Lower leg skin (tissue), 4 donors: ENCODE measurements around the gene VAMP4. TPM values are rescaled to one million over a fixed set of nuclear protein-coding genes. Genes with fewer than 3 reads are reported as not detected.

Experiments used
- DNase-seq, 2 donors: peaks; one replicate each; pipeline ENCODE4 v3.0.0-alpha.2; 2019; ENCODE audit warnings: low spot score in 2 of 2
- H3K4me3 ChIP-seq: fragments of 200-600 bp; sonication (generic); 2 replicates; pipeline ENCODE4 v1.5.1; 2017; ENCODE audit warnings: mild to moderate bottlenecking, low read depth; ENCODE audit not compliant: poor library complexity, severe bottlenecking
- POLR2A ChIP-seq, 2 donors: fragments of 450-650 bp; IDR thresholded peaks; one replicate each; pipeline ENCODE4 v1.6.1; 2016 to 2017; ENCODE audit warnings: antibody characterized with exemption in 2 of 2, mild to moderate bottlenecking in 1 of 2, moderate library complexity in 1 of 2
- WGBS, 2 donors: methylation state at CpG; one replicate each; pipeline ENCODE4 v1.1.5; 2018; 5-methylcytosine and 5-hydroxymethylcytosine counted together
- intact Hi-C: fragments of 100-400 bp; cut with DNase I; formaldehyde crosslinking; loops from one replicate; pipeline ENCODE4 v1.15.0; 2023; ENCODE audit warnings: low total_unique reads
- total RNA-seq, 4 donors: library from RNA; depleted of rRNA; stranded (reverse); fragments of >200 nt; gene quantifications; one replicate each; pipeline ENCODE4 v1.1.0, GENCODE V29; 2016
- TF ChIP-seq, protein P1 (sequence below), 3 donors: fragments of 450-650 bp; IDR thresholded peaks; one replicate each; pipeline ENCODE4 v1.5.1; 2016; ENCODE audit warnings: antibody characterized with exemption in 3 of 3, mild to moderate bottlenecking in 3 of 3, moderate library complexity in 2 of 3

The VAMP4 gene
- total RNA-seq, 4 donors from 2014 or later: 9.9 to 12.0 (median 11.4) TPM

DNA sequence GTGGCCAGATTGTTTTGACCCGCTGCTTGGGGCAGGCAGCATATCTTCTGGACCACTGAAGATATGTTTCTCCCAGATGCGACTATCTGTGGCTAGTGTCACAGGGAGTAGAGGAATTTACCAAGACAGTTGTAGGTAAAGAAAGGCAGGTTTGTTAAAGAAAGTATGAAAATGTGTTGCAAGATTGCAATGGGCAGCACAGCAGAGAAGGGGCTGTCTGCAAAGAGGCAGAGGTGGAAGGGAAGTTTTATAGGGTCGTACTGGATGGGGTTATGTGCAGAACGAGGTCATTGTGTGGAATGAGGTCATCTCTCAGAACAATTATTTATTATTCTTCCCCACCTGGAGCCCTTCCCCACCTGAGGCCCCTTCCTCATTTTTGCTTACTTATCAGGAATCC, 15.0 kb upstream of the VAMP4 start:
- DNase-seq: no peak
- TF ChIP-seq POLR2A (IDR thresholded peaks at IDR 0.05): no peak
- H3K4me3 ChIP-seq: no peak overlapping the region
- WGBS, 2 donors: 90 to 92% methylated on average over 4 of the region's 4 CpGs
- intact Hi-C loops: no loop called here

DNA sequence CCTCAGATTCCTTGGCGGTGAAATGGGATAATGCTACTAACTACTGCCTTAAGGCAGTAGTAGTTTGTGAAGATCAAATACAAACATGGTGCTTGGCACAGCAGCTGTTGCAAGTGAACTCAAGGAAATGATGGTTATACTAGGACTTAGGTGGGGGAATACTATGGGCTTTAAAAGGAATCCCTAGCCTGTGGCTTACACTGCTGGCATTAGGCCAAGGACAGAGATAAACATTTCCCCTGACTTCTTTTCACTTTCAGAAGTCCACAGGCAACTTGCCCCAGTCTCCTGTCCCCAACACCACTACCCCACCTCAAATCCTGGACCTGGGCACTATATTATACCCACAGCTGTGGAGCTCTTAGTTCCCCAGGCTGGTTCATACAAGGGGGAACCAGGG, 13.1 kb upstream of the VAMP4 start:
- TF ChIP-seq, protein P1, sequence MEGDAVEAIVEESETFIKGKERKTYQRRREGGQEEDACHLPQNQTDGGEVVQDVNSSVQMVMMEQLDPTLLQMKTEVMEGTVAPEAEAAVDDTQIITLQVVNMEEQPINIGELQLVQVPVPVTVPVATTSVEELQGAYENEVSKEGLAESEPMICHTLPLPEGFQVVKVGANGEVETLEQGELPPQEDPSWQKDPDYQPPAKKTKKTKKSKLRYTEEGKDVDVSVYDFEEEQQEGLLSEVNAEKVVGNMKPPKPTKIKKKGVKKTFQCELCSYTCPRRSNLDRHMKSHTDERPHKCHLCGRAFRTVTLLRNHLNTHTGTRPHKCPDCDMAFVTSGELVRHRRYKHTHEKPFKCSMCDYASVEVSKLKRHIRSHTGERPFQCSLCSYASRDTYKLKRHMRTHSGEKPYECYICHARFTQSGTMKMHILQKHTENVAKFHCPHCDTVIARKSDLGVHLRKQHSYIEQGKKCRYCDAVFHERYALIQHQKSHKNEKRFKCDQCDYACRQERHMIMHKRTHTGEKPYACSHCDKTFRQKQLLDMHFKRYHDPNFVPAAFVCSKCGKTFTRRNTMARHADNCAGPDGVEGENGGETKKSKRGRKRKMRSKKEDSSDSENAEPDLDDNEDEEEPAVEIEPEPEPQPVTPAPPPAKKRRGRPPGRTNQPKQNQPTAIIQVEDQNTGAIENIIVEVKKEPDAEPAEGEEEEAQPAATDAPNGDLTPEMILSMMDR (IDR thresholded peaks at IDR 0.05): no peak
- TF ChIP-seq POLR2A (IDR thresholded peaks at IDR 0.05): no peak
- no peak overlapping the region for H3K4me3 ChIP-seq
- no peak for DNase-seq
- intact Hi-C loops: no loop called here
- 64 to 71% methylated on average over 1 of the region's 1 CpG for WGBS, 2 donors

DNA sequence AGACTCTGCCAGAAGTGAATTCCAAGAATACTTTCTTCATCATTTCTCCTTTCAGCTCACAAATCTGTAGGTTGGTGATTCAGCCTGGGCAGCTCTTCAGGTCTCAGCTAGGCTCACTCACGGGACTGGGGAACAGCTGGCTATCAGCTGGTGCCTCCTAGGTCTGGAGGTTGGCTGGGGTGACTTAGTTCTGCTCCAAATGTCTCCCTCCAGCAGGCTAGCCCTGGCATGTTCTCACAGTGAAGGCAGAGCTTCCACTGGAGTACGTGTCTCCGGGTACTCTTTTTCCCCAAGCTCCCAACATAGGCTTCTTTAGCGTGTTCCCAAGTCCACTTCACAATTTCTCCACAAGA, 12.5 kb upstream of the VAMP4 start:
- intact Hi-C loops: no loop called here
- peak in 1 of 2 donors; percentile 37 for DNase-seq
- WGBS, 2 donors: 23 to 45% methylated on average over 4 of the region's 4 CpGs
- TF ChIP-seq, protein P1 (IDR thresholded peaks at IDR 0.05): no peak
- no peak for TF ChIP-seq POLR2A (IDR thresholded peaks at IDR 0.05)
- H3K4me3 ChIP-seq: no peak overlapping the region

DNA sequence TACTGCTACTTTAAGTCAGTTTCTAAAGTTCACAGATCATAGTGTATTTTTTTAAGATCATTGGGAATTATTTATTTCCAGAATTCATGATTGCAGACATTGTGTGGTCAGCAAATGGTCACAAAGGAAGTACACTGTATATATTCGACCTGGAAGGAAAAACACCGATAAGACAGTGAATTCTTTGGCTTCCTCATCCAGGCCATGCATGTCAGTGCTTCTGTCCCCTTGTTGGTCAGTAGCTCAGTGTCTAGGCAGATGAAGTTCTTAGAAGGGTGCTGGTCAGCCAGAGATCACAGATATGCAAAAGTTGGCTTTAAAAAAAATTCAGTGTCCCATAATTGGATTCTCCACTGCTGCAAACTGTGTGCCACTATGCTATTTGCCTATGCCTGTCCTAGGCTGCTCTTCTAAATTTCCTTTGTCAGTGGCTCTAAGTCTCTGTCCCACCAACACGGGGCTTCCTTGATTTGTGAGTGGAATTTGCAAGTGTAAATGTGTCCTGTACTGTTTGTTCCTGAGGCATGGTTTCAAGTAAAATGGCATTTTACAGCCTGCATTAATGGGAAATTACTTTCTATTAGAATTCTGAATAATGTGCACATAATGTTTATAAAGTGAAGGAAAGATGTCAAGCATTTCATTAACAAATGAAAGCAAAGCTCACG, 12.0 kb upstream of the VAMP4 start:
- WGBS, 2 donors: 48 to 55% methylated on average over 4 of the region's 4 CpGs
- no peak for DNase-seq
- intact Hi-C loops: no loop called here

DNA sequence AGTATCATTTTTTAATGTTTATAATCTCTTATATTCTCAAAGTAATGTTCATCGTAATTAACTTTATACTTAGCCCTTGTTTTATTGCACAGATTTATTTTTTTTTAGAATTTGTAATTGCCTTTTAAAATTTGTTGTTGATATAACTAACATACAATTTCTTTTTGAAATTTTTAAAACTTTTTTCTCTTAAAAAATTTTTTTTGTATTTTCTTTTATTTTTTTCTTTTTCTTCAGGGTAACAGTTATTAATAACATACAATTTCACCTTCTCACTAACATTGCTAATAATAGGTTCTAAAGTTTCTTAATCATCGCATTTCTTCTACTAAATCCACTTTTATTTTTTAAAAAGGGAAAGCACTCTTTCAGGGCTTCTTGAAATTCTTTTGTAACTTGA, 11.3 kb upstream of the VAMP4 start:
- intact Hi-C loops: no loop called here
- TF ChIP-seq, protein P1 (IDR thresholded peaks at IDR 0.05): no peak
- TF ChIP-seq POLR2A (IDR thresholded peaks at IDR 0.05): no peak
- H3K4me3 ChIP-seq: no peak overlapping the region
- 95 to 97% methylated on average over 2 of the region's 2 CpGs for WGBS, 2 donors
- no peak for DNase-seq

More for the DNA sequence above, 12.0 kb upstream of the VAMP4 start:
- no peak overlapping the region for H3K4me3 ChIP-seq
- TF ChIP-seq, protein P1 (IDR thresholded peaks at IDR 0.05): no peak
- TF ChIP-seq POLR2A (IDR thresholded peaks at IDR 0.05): no peak

DNA sequence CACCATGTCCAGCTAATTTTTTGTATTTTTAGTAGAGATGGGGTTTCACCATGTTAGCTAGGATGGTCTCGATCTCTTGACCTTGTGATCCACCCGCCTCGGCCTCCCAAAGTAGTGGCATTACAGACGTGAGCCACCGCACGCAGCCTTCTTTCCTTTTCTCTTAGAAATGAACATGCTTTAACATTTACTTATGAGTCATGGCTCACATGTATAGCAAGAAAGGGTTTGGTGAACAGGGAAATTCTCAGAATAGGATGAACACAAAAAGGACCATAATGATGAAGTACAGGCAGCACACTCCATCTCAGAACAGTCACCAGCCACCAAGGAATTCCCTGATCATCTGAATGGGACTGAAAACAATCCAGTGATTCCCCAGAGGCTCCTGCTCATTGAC, 9.4 kb upstream of the VAMP4 start:
- TF ChIP-seq, protein P1 (IDR thresholded peaks at IDR 0.05): no peak
- no peak for TF ChIP-seq POLR2A (IDR thresholded peaks at IDR 0.05)
- DNase-seq: no peak
- no peak overlapping the region for H3K4me3 ChIP-seq
- WGBS, 2 donors: 82 to 90% methylated on average over 6 of the region's 6 CpGs
- intact Hi-C loops: no loop called here
